NB4 (cell line): Measurements from ENCODE around the gene CD209.

Source experiments
- MYC ChIP-seq: IDR thresholded peaks from 2 replicates; pipeline ENCODE4 v1.6.1; 2011; ENCODE audit warnings: low read depth, low read length
- POLR2A ChIP-seq: IDR thresholded peaks from 2 replicates; pipeline ENCODE4 v1.6.1; 2011; ENCODE audit warnings: mild to moderate bottlenecking; ENCODE audit not compliant: insufficient read length; ENCODE audit errors: extremely low read depth
- TF ChIP-seq, protein P1 (sequence below): IDR thresholded peaks from one replicate; pipeline ENCODE4 v1.5.1; 2012; ENCODE audit warnings: low read depth, low read length

DNA sequence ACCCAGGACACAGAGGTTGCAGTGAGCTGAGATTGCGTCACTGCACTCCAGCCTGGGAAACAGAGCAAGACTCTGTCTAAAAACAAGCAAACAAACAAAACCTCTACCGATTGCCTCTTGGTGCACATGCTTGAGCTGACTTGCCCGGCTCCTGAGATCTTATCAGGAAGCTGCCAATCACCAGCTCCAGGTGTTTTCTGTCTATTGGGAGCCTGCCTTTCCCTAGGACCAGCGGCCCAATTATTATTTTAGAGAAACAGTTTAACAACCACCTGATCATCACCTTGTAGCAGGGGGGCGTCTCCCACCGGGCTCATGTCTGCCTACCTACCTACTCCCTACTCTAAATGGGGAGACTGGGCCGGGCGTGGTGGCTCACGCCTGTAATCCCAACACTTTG, 26.5 kb upstream of the CD209 start:
- TF ChIP-seq, protein P1, sequence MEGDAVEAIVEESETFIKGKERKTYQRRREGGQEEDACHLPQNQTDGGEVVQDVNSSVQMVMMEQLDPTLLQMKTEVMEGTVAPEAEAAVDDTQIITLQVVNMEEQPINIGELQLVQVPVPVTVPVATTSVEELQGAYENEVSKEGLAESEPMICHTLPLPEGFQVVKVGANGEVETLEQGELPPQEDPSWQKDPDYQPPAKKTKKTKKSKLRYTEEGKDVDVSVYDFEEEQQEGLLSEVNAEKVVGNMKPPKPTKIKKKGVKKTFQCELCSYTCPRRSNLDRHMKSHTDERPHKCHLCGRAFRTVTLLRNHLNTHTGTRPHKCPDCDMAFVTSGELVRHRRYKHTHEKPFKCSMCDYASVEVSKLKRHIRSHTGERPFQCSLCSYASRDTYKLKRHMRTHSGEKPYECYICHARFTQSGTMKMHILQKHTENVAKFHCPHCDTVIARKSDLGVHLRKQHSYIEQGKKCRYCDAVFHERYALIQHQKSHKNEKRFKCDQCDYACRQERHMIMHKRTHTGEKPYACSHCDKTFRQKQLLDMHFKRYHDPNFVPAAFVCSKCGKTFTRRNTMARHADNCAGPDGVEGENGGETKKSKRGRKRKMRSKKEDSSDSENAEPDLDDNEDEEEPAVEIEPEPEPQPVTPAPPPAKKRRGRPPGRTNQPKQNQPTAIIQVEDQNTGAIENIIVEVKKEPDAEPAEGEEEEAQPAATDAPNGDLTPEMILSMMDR, result no peak
- TF ChIP-seq POLR2A (no peak), MYC (no peak)
